Left lobe of liver (tissue), 2 donors: ENCODE measurements around the gene PAX8. TPM values are rescaled to one million over a fixed set of nuclear protein-coding genes. Genes with fewer than 3 reads are reported as not detected.

ENCODE experiments used
- ATAC-seq: fragments of 200-7000 bp; cut with Tn5 transposase; one replicate; pipeline ENCODE4 v1.9.1; 2020; ENCODE audit warnings: mild to moderate bottlenecking, moderate library complexity
- DNase-seq: peaks from one replicate; pipeline ENCODE4 v3.0.0-alpha.2; 2020; ENCODE audit warnings: low spot score
- total RNA-seq: library from RNA; stranded (reverse); gene quantifications from one replicate; pipeline ENCODE4 v1.2.1, GENCODE V29; 2021
- donor health status: DM: no; HTN: no; CAD: no; lungs with moderate emphysema.
- donor health status: DM: no; HTN: yes; CAD: no.

The PAX8 gene
- total RNA-seq, 1 donor from 2014 or later: 0.65 TPM

DNA sequence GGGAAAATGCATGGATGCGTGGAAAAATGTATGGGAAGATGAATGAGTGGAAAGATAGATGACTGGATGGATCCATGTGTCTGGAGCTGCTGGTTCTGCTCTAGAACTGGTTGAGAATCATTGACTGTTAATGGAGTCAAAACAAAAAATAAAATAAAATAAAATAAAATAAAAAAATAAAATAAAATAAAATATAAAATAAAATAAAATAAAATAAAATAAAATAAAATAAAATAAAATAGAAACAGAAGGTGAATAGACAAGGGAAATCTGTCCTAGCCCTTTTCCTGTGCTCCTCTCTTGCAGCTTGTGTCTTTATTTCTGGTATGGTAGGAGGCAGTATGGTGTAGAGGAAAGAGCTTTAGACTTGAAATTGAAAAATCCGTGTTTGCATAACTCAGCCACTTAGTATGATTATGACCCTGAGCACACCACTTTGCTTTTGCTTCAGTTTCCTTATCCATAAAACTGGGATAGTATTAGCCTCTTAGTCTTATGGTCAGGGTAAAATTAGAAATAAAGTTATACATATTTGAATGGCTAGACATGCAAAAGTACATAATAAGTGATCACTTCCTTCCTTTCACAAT lies 54.0 kb downstream of the PAX8 start:
- DNase-seq: no peak
- ATAC-seq: no peak

GRCh38 chr2:113223813-113224212 lies 54.9 kb downstream of the PAX8 start:
- ATAC-seq (no peak), DNase-seq (no peak)

DNA sequence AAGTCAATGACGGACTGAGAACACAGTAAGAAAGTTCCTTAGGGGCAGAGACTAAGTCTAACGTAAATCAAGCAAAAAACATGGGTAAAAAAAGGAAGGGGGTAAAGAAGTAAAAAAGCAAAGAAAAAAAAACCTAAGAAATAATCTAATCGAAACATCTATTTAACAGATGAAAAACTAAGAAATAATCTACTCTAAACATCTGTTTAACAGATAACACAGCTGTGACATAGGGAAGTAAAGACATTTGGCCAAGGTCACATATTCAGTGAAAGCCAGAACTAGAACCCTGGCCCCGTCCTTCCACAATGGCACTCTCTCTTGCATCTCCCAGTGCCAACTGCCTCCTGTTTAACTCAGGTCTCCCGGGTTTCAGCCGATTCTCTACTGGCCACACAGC lies 56.9 kb downstream of the PAX8 start:
- DNase-seq (no peak), ATAC-seq (no peak)

DNA sequence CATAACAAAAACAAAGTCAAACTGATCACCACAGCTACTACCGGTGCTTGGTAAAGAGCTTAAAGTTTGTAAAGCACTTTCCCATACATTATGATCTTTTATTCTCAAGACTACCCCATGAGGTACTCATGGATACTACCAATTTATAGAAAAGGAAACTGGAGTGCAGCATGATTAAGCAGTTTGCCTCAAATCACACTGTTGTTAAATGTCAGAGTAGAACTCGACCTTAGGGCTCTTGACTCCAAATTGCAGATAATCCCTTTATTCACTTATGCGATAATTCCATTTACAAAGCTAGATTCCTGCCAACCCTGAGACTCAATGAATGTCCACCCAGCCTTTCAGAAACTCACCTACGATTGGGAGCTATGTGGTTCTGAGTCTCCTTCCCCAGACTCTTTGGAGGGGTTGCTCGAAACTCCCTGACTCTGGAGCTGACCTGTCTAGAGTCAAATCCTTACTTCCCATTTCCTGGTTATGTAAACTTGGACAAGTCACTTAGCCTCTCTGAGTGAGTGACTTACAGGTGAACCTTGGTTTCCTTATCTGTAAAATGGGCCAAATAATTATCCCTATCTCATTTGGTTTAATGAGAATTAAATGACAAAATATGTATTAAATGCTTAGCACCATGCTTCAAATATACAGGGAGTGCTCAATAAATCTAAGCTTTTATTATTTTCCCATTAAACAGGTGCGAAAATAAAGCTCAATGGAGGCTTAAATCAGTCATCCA lies 57.6 kb downstream of the PAX8 start:
- DNase-seq (no peak), ATAC-seq (no peak)

GRCh38 chr2:113219889-113220641 lies 58.7 kb downstream of the PAX8 start:
- DNase-seq (peak; percentile 60), ATAC-seq (peak; percentile 49)

DNA sequence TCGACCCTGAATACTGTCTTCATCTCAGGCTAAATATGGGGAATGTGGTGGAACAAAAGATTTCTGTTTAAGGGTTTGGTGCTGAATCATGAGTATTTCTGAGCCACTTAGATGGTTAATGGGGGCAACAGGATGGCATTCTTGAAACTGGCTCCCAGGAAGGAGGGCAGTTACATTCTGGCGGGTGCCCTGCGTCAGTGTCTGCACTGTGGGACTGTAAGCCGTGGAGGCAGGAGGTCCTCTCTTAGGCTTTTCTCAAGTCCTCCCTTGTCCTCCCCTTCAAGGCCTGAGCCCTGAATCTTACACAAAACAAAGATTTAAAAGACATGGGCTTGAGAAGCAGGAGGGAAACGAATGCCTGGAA lies 59.2 kb downstream of the PAX8 start:
- ATAC-seq (no peak), DNase-seq (no peak)

- DNase-seq: no peak
- ATAC-seq: peak; percentile 22
Measured at GRCh38 chr2:113219092-113219441, 59.7 kb downstream of the PAX8 start.

DNA sequence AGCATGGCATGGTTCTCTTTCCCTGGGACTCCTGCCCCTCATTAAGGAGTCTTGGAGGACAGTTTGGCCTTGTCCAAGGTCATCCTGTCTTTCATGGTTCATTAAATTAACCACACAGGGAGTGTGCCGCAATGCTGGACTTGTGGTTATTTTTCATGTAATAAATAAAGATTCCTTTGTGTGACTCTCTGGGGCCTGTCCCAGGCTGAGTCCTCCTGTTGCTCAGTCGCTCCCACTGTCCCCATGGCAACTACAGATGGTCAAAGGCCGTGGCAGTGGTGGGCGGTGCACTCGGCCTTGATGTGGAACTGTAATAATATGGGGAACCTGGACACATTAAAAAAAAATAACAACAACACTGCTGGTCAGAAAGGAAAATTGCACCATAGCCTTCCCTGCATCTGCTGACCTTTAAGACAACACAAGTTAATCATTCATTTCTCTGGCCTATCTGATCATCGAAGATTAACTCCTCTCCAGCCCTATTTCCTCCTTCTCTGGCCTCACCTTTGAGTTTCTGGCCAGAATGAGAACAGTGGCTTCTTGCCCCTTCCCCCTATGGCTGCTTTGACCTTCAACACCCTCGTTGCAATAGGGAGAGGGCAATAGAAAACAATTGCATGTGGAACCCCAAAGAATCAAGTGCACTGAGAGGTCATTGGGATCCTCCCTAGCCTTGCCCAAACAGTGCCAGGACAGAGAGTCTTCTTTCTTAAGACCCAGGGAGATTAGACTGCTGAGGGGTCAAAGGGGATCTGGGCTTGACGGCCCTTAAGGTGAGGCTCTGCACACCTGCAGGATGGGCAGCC lies 60.2 kb downstream of the PAX8 start:
- DNase-seq (peak; percentile 91), ATAC-seq (peak; percentile 88)

GRCh38 chr2:113217455-113218282 lies 61.1 kb downstream of the PAX8 start:
- DNase-seq (no peak), ATAC-seq (peak; percentile 8)

DNA sequence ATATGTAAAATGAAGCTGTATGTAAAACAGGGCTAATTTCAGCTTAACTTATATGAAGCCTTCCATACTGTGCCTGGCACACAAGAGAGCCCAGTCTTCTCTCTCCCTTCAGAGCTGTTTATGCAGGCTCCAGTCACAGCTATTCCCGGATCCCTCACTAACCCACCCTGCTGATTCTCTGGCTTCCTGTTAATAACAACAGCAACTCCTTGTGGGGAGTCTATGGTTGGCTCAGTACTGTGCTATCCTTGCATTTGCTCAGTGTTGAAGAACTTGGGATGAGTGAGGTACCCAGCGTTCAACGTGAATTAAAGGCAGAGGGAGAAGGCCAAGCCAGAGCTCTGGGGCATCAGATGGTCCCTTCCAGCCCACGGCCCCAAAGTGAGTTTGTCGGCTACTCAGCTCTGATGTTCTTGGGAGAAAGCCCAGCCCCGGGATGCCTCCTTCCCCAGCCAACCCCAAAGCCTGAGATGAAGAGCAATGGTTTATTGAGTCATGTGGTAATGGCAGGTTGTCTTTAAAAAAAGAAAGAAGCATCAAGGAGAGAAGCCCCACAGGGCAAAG lies 61.7 kb downstream of the PAX8 start:
- DNase-seq (no peak), ATAC-seq (no peak)

DNA sequence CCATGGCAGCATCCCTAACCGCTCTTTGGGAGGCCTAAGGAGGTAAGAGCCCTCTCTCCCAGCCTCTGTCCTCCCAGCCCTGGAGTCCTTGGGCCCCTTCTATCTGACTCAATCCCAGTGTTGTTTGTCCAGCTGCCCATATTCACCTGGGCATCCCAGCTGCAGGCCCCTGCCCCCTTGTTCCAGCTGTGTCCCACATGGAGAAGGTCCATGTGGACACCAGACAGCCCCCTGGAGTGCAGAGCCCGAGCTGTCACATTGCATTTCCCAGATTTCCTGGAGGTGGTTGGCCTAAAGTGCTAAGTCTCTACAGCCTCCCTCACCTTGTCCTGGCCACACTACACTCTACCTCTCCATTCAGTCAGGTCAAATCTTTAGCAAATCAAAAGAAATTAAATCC lies 62.4 kb downstream of the PAX8 start:
- ATAC-seq (no peak), DNase-seq (no peak)

DNA sequence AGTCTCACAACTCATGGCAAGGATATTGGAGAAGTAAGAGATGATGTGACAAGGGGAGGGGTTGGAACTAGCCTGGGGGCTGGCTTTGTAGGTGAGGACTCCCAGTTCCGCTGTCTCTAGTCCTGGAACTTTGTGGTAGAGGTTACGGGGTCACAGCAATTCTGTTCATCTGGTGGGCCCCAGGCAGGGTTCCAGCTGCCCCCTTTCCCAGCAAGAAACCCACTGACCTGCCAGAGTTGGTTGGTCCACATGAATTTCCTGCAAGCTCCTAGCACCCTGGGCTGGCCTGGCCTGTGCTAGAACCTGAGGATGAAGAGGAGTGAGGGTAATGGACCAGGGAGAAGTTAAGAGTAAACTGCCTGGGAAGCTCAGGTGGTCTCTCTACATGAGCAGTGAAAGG lies 63.7 kb downstream of the PAX8 start:
- no peak for ATAC-seq
- DNase-seq: no peak

DNA sequence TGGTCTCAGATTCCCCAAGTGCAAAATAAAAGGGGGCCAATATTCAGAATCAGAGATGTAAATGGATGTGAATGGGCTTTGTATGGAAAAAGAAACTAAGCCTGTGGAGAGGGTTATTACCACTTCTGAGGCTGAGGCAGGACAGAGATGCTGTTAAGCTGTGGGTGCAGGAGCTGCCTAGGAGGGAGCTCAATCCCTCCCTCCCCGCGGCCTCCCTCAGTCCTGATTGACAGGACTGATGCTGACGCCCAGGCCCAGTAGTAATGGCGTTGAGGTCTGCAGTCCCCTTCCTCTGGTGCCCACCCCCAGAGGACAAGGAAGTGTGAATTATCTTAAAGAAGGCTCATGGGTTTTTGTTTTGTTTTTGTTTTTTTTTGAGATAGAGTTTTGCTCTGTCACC lies 64.6 kb downstream of the PAX8 start:
- no peak for DNase-seq
- ATAC-seq: no peak

DNA sequence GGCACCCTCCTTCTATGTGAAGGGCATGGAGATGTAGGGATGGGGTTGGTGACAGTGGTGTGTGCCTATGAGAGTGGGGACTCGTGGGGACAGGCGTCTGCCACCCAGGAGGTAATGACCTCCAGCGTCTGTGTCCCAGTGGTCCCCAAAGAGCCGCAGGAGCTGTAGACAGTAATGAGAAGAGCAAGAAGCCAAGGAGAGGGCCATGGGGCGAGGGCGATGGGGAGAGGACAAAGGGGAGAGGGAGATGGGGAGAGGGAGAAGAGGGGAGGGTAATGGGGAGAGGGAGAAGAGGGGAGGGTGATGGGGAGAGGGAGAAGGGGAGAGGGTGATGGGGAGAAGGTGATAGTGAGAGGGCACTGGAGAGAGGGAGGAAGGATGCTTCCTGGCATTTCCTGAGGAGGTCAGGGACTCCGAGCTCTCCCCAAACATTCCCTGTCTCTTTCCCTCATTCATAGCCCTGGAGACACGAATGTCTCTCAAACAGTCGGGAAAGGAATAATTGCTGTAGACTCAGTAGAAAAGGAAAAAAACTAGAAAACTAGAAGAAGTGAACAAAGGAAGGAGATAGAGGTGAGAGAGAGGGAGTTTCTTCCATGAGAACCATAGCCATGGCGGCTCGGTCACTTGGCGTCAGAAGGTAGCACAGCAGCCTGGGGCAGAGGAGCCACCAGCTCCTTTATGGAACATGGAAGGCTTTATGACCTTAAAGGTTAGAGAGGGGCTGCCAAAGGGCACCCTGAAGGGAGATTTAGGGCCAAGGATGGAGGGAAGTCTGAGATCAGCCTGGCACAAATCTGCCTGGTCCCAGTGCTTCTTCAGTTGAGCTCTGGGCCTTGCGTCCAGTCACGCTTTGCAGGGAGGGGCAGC lies 65.4 kb downstream of the PAX8 start:
- no peak for DNase-seq
- ATAC-seq: no peak

DNA sequence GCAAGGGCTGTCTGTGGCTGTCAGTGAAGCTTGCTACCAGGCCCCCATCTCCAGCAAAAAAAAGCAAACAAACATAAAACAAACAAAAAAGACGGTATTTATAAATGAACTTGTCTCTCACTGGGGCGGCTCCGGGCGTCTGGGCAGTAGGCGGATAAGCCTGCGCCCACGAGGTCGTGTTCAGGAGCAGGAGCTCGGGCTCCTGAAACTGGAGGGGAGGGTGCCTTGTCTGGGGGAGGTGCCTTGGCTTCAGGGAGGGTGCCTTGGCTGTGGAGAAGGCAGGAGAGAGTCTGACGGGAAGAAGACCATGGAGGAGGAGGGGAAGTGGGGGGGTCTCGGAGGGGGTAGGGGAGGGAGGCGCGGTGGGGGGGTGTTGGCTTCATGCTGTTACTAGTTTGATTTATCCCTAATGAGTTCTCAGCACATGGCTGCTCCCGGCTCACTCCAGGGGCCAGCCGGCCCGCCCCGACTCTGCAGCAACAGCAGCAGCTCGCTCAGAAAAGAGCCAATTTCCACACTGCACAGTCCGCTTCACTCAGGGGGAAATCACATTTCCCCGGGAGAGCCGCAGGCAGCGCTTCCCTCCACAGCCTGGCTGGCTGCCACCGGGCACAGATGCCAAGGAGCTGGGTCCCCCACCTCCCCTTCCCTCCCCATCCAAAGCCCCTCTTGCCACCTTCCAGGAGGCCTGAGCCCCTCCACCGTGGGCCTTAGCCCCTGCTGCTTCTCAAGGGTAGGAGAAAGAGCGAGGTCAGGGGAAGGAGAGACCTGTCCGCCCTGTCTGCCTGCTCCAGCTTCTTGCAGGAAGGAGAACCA lies 66.3 kb downstream of the PAX8 start:
- ATAC-seq (peak; percentile 9), DNase-seq (no peak)

- ATAC-seq: no peak
- no peak for DNase-seq
Measured at GRCh38 chr2:113211226-113212105, 67.3 kb downstream of the PAX8 start.

DNA sequence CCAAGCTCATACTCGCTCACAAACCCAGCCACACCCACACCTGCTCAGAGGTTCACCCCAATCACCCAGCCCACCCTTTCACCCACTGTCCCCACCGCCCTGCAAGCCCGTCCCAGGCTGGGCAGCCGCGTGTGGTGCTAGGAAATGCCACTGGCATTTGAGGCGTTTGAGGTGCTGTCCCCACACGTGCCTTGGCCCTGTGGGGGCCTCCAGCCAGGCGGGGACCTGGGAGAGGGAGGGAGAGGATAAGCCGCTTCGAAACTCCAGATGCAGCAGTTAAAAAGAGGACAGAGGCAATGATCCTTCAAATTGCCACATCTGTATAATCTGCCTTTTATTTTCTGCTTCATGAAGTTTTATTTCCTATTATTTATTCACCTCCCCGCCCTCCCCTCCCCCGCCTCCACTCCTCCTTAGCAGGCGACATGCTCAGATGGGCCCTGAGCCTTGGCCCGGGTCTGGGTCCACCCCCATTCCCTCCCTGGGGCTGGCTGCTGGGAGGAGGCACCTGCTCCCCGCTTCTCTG lies 69.0 kb downstream of the PAX8 start:
- ATAC-seq: no peak
- no peak for DNase-seq
